Ureter (tissue), 1 donor: ENCODE results near the gene ZFAND6. TPM values are rescaled to one million over a fixed set of nuclear protein-coding genes. Genes with fewer than 3 reads are reported as not detected.
"Not testable (repeated sequence)": the region's sequence is repeated elsewhere in the genome, so short reads cannot be mapped to it uniquely, and the experiment has no call there.

ENCODE experiments used
- DNase-seq: peaks from one replicate; pipeline ENCODE4 v3.0.0-alpha.2; 2020; ENCODE audit warnings: low spot score
- total RNA-seq: library from RNA; stranded (reverse); gene quantifications from one replicate; pipeline ENCODE4 v1.2.4, GENCODE V29; 2023
- donor health status: DM: yes; HTN: yes; CAD: no.

ZFAND6 gene
- total RNA-seq, 1 donor from 2014 or later: 99.5 TPM

DNA sequence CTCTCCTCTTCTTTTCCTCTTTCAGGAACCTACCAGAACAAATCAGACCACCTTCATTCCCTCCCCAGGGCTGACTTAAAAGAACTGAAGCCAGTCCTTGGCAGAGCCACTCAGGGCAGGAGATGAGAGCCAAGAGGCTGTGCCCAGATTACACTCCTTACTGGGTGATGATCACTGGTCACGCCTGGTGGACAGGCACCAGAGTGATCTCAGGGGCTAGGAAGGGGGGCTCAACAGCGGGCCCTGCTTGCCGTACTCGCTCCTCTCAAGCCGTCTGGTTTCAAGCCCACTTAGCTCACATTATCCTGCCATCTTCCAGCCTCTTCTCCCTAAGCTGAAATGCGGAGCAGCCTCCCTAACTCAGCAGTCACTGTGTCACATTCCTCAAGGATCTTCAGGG is 91.7 kb downstream of the ZFAND6 start:
- no peak for DNase-seq

DNA sequence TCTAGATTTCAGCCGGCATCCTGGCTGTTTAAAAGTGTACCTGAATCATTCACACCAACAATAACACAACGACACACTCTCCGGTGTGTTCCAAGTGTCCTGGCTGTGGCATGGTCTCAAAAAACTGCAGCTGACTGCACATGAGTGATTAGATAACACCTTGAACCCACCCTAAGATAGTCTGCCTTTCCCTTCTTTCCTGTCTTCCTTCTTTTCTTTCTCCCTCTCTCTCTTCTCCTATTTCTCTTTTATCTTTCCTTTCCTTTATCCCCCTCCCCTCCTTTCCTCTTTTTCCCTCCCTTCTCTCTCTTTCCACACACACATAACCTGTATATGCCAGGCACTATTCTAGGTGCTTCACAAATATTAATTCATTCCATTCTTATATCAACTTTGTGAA is 92.1 kb downstream of the ZFAND6 start:
- DNase-seq: no peak

DNA sequence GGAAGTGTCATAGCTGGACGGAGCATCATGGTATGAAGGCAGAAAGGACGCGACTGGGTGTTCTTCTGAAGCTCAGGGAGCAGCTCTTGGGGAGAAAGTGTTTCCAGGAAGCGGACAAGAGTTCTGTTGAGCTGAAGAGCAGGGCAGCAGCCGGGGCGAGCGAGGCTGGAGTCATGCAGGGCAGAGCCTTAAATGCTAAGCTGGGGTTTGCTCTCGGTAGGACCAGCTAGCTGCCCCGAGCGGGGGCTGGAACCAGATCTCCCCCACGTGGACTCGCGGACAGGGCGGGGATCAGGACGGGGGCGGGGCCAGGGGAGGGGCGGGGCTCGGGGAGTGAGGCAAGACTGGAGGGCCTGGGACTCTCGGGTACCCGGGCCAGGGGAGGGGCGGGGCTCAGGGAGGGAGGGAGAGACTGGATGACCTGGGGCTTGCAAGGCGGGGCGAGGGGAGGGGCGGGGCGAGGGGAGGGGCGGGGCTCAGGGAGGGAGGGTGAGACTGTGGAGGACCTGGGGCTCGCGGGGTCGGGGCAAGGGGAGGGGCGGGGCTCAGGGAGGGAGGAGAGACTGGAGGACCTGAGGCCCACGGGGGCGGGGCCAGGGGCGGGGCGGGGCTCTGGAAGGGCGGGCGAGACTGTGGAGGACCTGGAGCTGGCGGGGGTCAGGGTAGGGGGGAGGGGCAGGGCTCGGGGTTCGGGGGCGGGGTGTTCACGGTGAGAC is 92.9 kb downstream of the ZFAND6 start:
- DNase-seq: peak; percentile 97

DNA sequence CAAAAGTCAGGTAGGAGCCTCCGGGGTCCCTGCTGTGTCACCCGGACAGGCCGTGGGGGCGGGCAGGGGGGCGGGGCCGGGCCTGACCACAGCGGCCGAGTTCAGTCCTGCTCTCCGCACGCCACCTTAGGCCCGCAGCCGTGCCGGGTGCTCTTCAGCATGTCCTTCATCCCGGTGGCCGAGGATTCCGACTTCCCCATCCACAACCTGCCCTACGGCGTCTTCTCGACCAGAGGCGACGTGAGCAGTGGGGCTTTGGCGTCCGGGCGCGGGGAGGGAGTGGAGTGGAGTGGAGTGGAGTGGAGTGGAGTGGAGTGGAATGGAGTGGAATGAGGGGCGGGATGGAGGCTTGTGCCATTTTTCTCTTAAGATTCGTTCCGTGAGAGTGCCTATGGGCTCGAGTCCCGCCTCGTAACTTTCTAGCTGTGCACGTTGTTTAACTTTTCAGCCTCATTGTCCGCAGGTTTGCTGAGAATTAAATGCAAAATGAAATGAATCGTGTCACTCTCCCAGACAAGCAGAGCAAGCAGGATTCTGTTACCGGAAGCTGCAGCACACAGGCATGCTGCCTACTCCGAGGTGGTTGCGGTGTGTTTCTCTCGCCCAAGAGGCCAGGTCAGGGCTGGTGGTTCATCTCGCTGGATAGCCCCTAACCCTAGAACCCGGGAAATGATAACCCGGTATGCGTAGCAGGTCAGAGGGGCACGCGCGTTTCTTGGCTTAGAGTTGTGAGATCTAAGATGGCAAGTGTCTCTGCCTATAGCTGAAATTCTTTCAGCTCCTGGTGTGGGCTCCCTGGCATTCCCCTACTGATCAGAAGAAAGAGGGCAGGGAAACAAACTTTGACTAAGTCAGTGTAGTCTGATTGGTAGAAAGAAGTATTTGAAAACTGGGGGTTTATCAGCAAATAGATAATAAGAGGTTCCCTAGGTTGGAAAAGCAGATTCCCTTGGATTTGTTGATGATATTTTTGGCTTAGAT is 93.7 kb downstream of the ZFAND6 start, which contains the start of gene FAH:
TSS of gene FAH (plus strand) at position 104 of the 981 bp plus-strand sequence. CDS start at position 160, 56 bp downstream.
- DNase-seq: peak; percentile 73

DNA sequence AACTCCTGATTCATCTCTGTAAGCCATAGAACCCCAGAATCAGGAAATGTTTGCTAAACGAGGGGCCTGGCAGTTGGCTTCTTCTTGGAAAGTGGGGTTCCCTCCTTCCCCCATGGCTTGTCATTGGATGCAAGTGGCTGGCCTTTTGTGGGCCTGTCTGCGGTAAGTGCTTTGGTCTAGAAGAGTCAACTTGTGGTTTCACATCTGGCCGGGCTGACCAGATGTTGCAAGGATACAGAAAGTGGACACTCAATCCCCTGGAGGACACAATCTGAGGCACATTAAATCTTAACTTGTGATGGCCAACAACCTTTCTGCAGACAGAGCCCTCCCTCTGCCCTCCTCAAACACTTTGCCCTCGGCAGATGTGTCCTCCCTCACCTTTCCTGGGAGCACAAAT is 94.4 kb downstream of the ZFAND6 start:
- DNase-seq: no peak

DNA sequence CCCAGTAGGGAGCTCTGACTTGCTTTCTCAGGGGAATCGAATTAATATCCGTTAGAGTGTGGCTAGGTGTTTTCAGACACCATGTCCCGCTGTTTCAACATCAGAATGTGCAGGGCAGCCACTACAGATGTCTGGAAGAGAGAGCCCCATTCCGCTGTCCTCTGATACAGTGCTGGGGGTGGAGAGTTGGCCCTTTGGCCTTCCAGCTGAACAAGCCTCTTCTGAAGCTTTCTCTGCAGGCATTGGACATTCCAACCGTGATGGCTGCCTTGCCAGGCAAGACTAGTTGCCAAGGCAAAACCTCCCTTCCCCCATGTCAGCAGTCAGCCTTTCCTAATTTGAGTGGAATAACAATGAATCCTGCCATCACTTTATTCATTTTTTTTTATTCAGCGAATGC is 94.9 kb downstream of the ZFAND6 start:
- no peak for DNase-seq

DNA sequence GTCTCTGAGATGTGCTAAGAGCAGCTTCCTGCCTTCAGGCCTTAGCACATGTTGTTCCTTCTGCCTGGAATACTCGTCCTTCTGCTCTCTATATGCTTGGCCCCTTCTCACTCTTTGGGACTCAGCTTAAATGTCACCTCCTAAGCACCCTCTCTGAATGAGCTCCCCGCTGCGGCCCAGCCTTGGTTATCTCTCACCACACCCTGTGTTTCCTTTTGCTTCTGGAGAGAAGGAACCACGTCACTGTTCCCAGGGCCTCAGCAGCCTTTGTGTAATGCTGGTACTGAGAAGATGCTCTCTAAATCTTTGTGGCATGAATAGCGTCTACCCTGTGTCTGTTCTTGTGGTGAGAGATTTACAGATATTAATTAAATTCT is 95.5 kb downstream of the ZFAND6 start:
- no peak for DNase-seq

DNA sequence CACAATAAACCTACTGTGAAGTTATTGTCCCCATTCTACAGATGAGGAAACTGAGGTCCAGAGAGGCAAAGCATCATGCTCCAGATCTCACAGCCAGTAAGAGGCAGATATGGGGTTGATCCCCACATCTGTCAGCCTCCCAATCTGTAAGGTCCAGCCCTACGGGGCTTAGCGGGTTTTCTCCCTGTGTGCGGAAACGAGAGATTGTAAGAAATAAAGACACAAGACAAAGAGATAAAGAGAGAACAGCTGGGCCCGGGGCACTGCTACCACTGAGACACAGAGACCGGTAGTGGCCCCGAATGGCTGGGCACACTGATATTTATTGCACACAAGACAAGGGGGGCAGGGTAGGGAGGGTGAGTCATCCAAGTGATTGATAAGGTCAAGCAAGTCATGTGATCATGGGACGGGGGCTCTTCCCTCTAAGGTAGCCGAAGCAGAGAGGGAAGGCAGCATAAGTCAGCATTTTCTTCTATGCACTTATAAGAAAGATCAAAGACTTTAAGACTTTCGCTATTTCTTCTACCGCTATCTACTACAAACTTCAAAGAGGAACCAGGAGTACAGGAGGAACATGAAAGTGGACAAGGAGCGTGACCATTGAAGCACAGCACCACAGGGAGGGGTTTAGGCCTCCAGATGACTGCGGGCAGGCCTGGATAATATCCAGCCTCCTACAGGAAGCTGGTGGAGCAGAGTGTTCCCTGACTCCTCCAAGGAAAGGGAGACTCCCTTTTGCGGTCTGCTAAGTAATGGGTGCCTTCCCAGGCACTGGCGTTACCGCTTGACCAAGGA is 96.1 kb downstream of the ZFAND6 start:
- not testable (repeated sequence) for DNase-seq

DNA sequence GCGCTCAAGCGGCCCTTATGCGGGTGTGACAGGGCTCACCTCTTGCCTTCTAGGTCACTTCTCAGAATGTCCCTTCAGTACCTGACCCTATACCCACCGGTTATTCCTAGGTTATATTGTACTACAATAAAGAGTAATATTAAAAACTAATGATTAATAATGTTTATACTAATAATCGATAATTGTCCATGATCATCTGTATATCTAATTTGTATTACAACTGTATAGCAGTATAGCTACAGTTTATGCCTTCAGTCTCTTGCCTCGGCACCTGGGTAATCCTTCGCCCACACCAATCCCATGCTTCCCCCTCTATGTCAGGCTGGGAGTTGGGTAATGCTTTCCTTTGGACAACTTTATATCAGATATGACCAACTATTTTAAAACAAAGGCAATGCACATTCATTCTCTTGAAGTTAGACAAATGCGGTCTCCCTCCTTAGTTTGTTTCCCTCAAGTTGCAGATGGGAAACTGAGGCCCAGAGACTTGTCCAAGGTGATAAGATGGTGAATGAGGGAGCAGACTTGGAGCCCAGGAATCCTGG is 96.8 kb downstream of the ZFAND6 start:
- DNase-seq: no peak

DNA sequence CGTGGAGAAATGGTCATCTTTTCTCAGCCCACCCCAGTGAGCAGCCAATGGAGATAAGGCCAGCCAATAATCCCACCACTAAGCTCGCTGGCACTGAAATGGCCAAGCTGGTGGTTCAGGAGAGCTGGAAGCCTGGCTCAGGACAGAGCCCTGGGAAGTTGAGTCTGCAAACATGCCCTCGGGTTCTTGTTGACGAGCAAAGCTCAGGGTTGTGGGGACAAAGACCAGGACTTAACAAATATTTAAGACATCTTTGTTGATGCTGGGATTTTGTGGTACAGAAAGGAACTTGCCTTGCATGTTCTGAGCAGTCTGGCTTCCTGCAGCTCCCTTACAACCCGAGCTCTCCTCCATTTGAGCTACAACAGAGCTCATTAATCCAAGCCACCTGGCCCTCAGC is 97.7 kb downstream of the ZFAND6 start:
- no peak for DNase-seq

DNA sequence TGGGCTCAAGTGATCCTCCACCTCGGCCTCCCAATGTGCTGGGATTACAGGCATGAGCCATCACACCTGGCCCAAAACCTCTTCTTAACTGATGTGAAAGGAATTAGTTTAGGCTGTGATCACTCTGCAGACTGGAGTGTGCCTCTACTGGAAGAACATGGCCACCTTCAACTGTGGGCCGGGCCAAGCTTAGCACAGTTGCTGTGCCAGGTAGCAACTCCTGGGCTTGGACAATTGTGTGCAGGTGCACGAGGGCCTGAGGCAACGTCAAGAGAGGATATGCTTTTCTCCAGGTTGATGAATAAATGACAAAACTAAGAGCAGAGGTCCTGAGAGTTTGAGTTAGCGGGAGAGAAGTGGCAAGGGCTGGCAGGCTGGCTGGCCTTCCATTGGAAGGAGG is 99.8 kb downstream of the ZFAND6 start:
- no peak for DNase-seq

DNA sequence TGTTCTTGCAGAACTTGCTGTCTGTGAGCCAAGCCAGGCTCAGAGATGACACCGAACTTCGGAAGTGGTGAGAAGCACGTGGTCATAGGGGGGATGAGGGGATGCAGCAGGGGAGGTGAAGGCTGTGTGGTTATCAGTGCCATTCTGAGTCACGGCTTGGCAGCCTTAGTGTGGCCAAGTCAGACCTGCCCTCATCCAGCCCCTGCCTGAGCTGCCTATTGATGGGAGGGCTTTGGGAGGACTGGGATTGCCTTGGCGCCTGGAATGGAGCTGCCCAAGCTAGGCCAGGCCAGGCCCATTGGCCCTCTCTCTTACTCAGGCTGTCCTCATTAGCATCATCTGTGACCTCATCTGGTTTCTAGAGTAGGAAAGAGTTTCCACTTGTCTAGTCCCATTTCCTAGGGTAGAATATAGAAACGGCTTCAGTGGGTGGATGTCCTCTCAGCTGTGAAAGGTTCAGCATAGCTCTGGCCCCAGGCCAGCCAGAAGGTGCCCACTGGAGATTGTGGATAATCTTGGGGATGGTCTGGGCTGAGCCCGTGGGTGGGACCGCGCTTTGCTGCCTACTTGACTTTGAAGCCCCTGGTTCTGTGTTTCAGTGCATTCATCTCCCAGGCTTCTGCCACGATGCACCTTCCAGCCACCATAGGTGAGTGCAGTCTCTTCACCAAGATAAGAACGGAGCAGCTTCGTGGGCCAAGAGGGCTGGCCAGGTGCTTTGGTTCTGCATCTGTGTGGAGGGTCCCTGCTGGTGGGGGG is 100.5 kb downstream of the ZFAND6 start:
- no peak for DNase-seq

DNA sequence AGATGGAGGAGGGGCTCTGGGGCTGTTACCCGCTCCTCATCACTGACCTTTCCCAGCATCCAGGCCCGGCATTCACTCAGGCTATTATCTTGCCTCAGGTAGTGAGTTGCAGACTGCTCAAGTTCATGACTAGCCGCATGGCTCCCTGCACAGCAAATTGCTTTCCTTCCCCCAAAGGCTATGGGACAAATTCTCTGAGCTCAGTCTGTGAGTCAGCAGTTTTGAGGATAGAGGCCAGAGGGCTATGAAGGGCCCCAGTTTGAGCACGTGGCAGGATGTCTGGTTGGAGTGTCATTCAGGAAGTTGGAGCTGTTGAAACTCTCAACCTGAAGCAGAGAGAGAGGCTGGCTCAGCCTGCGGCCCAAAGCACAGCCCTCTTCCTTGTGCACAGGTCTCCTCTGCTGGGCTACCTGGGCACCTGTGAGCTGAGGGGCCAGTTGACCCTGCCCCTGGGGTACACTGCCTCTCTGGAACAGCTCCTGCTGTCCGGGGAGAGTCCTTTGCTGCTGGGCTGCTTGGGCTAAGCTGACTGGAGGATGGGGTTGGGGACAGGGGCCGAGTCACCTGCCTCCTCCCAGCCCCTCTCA is 101.2 kb downstream of the ZFAND6 start:
- DNase-seq: peak; percentile 79

DNA sequence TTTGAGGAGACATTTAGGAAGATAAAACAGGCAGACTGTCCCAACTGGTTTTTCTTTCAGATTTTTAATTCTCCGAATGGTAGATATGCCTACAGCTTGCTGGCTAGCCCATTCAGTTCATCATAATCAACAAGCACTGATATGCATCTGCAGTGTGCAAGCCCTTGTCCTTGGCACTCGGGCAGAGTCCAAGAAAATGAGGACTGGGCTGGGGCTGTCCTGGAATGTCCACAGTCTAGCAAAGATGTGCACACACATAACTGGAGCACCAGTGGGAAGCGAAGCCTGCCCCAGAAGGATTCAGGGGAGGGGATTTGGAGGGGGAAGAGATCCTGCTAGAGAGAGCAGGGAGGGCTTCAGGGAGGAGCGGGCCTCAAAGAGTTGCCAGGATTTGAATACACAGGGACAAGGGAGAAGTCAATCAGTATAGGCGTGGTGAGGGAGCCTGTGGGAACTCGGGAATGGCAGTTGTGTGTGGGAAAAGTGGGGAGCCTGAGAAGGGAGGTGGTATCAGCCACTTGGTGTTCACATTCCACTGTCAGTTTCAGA is 102.1 kb downstream of the ZFAND6 start:
- DNase-seq: peak; percentile 15

DNA sequence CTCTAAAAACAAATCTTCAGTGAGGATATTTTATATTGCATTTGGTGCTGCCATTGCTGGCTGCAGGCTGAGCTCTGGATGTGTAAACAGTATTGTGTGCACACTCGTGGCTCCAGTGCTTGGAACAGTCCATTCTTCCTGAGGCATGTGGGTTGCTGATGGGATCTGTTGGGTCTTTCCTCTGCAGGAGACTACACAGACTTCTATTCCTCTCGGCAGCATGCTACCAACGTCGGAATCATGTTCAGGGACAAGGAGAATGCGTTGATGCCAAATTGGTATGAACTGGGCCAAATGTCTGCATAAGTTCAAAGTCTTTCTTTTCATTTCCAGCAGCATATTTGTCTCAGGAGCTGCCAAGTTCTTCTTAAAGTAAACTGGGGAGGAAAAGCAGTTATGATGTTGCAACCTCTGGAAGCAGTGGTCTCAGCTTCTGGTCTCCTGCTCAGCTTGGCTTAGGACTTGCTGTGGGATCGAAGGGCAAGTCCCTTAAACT is 102.6 kb downstream of the ZFAND6 start:
- DNase-seq: peak; percentile 20

DNA sequence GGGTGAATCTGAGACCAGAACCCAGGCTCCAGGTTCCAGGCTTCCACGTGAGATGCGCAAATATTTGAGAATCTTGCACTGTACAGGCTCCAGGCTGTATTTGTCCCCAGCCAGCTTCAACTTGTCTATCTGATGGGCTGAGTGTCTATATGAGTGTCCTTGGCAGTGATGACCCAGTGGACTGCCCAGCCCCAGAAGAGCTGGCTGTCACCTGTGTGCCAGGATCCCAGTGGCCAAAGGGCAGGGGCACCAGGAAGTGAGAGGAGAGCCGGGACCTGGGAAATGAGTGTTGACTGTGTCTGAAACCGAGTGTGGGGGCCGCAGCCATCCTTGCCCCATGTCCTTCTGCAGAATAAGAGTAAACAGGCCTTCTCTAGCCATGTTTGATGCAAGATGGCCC is 103.7 kb downstream of the ZFAND6 start:
- DNase-seq: no peak

DNA sequence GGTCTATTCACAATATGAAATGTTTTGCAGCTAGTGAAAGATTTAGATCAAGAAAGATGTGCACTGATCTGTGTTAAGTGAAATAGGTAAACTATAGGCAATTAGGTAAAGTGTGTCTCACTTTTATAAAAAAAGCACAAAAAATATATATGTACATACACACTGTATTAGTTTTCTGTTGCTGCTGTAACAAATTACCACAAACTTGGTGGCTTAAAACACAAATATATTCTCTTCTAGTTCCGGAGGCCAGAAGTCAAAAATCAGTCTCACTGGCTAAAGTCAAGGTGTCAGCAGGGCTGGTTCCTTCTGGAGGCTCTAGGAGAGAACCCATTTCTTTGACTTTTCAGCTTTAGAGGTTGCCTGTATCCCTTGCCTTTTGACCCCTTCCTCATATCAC is 104.4 kb downstream of the ZFAND6 start:
- no peak for DNase-seq

DNA sequence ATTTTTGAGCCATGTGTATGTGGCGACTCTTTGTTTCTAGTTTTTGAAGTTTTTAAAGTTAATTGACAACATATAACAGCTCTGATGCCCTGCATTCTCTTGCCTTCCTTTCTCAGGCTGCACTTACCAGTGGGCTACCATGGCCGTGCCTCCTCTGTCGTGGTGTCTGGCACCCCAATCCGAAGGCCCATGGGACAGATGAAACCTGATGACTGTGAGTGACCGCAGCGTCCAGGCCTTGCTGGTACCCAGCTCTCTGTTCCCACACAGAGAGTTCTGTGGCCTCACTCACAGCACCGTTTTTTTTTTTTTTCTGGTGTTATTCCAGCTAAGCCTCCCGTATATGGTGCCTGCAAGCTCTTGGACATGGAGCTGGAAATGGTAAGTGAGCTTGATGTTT is 108.5 kb downstream of the ZFAND6 start:
- DNase-seq: no peak

DNA sequence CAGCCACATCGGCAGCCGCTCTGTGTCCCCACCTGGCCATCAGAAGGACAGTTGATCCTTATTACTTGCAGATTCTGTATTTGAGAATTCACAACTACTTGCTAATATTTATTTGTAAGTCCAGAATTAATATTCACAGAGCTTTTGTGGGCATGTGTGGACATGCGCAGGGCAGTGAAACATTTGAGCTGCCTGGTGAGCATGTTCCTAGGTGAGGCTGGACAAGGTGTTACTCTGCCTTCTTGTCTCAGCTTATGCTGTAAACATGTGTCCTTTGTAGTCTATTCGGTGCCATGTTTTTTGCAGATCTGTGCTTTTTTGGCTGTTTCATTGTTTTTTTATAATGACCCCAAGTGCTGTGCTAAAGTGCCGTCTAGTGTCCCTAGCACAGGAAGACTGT is 108.9 kb downstream of the ZFAND6 start:
- no peak for DNase-seq

DNA sequence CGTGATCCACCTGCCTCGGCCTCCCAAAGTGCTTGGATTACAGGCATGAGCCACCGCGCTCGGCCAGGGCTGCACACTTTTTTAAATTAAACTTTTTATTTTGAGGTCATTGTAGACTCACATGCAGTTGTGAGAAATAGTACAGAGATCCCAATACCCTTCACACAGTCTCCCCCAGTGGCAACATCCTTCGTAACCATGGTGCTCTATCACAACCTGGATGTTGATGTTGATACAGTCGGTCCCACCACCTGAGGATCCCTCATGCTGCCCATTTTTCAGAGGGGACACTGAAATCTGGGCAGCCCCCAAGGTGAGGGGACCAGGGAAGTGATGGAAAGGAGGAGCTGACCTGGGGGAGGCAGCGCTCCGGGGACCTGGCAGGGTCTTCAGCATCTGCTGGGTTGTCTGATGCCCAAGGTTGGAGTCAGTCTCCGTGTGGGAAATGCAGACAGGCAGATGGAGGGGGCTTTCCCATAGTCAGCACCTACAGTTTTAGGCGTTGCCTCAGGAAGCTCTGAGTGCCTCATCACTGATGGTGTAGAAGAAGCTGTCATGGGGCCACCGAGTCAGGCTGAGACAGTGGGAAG is 110.4 kb downstream of the ZFAND6 start:
- no peak for DNase-seq
